ENCODE measurements around the gene ACACA.

The ACACA gene

DNA sequence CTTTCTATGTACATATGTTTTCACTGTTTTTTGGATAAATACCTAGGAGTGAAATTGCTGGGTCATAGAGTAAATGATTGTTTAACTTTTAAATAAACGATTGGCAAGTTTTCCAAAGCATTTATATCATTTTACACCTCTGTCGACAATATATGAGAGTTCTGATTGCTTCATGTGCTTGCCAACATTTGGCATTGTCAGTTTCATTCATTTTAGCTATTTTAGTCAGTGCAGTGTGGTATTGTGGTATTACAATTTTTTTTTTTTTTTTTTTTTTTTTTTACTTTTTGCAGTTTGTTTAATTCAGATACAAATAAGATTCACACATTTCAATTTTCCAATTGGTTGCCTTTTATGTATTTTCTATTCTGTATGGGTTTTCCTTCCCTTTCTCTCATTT is 26.0 kb upstream of the ACACA start:
- H3K9me2 ChIP-seq (replicated peaks; ENCODE audit: insufficient read depth, low read length) = no peaks in the 10 kb centered on the region

DNA sequence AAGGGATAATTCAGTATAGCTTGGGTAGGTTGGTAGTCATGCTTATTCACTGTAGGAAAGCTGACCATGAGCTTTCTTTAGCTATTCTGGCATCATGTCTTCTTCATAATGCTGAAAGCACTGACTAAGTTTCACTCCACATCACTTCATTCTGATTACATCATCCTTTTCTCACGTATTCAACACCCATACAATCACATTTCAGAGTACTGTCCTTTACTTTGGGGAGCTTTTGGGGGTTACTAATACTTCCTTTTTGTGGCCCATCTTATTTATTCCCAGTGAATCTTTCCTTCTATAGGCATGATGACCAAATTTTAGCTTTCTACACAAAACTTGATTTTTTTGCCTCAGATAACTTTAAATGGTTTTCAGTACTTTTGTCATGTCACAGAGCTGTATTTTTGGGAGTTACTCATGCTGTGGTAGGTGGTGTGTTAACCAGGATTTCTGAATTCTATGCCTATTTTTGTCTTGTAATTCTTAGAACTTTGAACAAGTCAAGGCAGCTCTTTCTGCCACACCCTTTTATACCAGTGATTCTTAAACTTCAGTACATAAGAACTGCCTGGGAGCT is 23.5 kb upstream of the ACACA start:
- Histone ChIP-seq H2AFZ (ENCODE audit: low read length) (no peak overlapping the region), H3K4me2 (ENCODE audit: low read depth, low read length) (no peak overlapping the region), H3K9me3 (replicated peaks; ENCODE audit: insufficient read depth, low read length) (no peaks in the 10 kb centered on the region), H3K79me2 (ENCODE audit: low read length) (no peaks in the 10 kb centered on the region; the same call in 1 of the 2 replicates), H3K9me2 (replicated peaks; ENCODE audit: insufficient read depth, low read length) (no peaks in the 10 kb centered on the region), H3K36me3 (replicated peaks; ENCODE audit: insufficient read depth, low read length) (peaks cover 4% of the 10 kb centered on the region; the same call in 1 of the 2 replicates), H3K27me3 (replicated peaks; ENCODE audit: insufficient read depth, low read length) (no peaks in the 10 kb centered on the region), H3K4me1 (ENCODE audit: low read length) (peaks cover 9% of the 10 kb centered on the region; the same call in 1 of the 2 replicates), H3F3A (ENCODE audit: insufficient read depth, low read length) (0 out of 2 replicates have a peak, but pooled peaks cover 5% of the 10 kb centered on the region), H3K9ac (ENCODE audit: low read length) (no peak overlapping the region), H3K27ac (ENCODE audit: low read length) (peak overlapping the region; percentile 10; the same call in 1 of the 2 replicates), H3K4me3 (ENCODE audit: low read length) (no peak overlapping the region), H4K20me1 (ENCODE audit: insufficient read depth, low read length) (no peaks in the 10 kb centered on the region)
- TF ChIP-seq CTCF (IDR thresholded peaks at IDR 0.05; ENCODE audit: low read length) (no peak), EZH2 (optimal IDR thresholded peaks at IDR 0.05; ENCODE audit: low read depth, low read length) (no peak), EZH2phosphoT487 (IDR thresholded peaks at IDR 0.05; ENCODE audit: low read length) (no peak)
- no peak for DNase-seq

More for the DNA sequence above, 26.0 kb upstream of the ACACA start:
- Histone ChIP-seq H3K36me3 (replicated peaks; ENCODE audit: insufficient read depth, low read length) (peaks cover 4% of the 10 kb centered on the region; the same call in 1 of the 2 replicates), H3K79me2 (ENCODE audit: low read length) (no peaks in the 10 kb centered on the region; the same call in 1 of the 2 replicates), H3F3A (ENCODE audit: insufficient read depth, low read length) (0 out of 2 replicates have a peak, but pooled peaks cover 5% of the 10 kb centered on the region), H3K4me2 (ENCODE audit: low read depth, low read length) (no peak overlapping the region), H3K9me3 (replicated peaks; ENCODE audit: insufficient read depth, low read length) (no peaks in the 10 kb centered on the region), H2AFZ (ENCODE audit: low read length) (no peak overlapping the region), H3K4me1 (ENCODE audit: low read length) (peaks cover 9% of the 10 kb centered on the region; the same call in 1 of the 2 replicates), H4K20me1 (ENCODE audit: insufficient read depth, low read length) (no peaks in the 10 kb centered on the region), H3K4me3 (ENCODE audit: low read length) (no peak overlapping the region), H3K27me3 (replicated peaks; ENCODE audit: insufficient read depth, low read length) (no peaks in the 10 kb centered on the region), H3K9ac (ENCODE audit: low read length) (no peak overlapping the region), H3K27ac (ENCODE audit: low read length) (no peak overlapping the region)
- no peak for TF ChIP-seq EZH2 (optimal IDR thresholded peaks at IDR 0.05; ENCODE audit: low read depth, low read length)
- TF ChIP-seq CTCF (IDR thresholded peaks at IDR 0.05; ENCODE audit: low read length) = no peak
- no peak for TF ChIP-seq EZH2phosphoT487 (IDR thresholded peaks at IDR 0.05; ENCODE audit: low read length)
- no peak for DNase-seq

DNA sequence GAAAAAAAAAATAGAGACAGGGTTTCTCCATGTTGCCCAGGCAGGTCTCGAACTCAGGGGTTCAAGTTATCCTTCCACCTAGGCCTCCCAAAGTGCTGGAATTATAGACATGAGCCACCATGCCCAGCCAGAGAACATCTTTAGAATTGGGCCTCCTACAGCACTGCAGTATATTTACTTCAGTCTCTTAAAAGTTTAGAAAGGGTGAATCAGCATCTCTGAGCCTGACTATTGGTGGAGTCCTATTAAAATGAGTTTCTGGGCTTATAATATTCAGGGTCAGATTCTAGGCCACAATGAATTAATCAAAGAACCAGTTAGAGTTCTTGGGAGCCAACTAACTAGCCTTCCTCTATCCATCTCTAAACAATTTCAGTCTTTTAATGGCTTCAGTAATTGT is 22.8 kb upstream of the ACACA start:
- Histone ChIP-seq H3K27ac (ENCODE audit: low read length) (no peak overlapping the region), H3K9me3 (replicated peaks; ENCODE audit: insufficient read depth, low read length) (no peaks in the 10 kb centered on the region), H3K4me3 (ENCODE audit: low read length) (no peak overlapping the region), H3K9ac (ENCODE audit: low read length) (no peak overlapping the region), H3K4me1 (ENCODE audit: low read length) (peaks cover 9% of the 10 kb centered on the region; the same call in 1 of the 2 replicates), H4K20me1 (ENCODE audit: insufficient read depth, low read length) (no peaks in the 10 kb centered on the region), H3K9me2 (replicated peaks; ENCODE audit: insufficient read depth, low read length) (no peaks in the 10 kb centered on the region), H3F3A (ENCODE audit: insufficient read depth, low read length) (0 out of 2 replicates have a peak, but pooled peaks cover 5% of the 10 kb centered on the region), H3K36me3 (replicated peaks; ENCODE audit: insufficient read depth, low read length) (peaks cover 4% of the 10 kb centered on the region; the same call in 1 of the 2 replicates), H2AFZ (ENCODE audit: low read length) (no peak overlapping the region), H3K79me2 (ENCODE audit: low read length) (no peaks in the 10 kb centered on the region; the same call in 1 of the 2 replicates), H3K27me3 (replicated peaks; ENCODE audit: insufficient read depth, low read length) (no peaks in the 10 kb centered on the region), H3K4me2 (ENCODE audit: low read depth, low read length) (no peak overlapping the region)
- DNase-seq = no peak
- TF ChIP-seq EZH2 (optimal IDR thresholded peaks at IDR 0.05; ENCODE audit: low read depth, low read length) = no peak
- no peak for TF ChIP-seq EZH2phosphoT487 (IDR thresholded peaks at IDR 0.05; ENCODE audit: low read length)
- no peak for TF ChIP-seq CTCF (IDR thresholded peaks at IDR 0.05; ENCODE audit: low read length)

Data from MM.1S (cell line).